ENCODE measurements around the gene BUD23. TPM values are rescaled to one million over a fixed set of nuclear protein-coding genes. Genes with fewer than 3 reads are reported as not detected.
"Not testable (repeated sequence)": the region's sequence is repeated elsewhere in the genome, so short reads cannot be mapped to it uniquely, and the experiment has no call there.

The BUD23 gene
- total and polyA plus RNA-seq, 2 experiments from 2014 or later, result 62.1 to 117 TPM

DNA sequence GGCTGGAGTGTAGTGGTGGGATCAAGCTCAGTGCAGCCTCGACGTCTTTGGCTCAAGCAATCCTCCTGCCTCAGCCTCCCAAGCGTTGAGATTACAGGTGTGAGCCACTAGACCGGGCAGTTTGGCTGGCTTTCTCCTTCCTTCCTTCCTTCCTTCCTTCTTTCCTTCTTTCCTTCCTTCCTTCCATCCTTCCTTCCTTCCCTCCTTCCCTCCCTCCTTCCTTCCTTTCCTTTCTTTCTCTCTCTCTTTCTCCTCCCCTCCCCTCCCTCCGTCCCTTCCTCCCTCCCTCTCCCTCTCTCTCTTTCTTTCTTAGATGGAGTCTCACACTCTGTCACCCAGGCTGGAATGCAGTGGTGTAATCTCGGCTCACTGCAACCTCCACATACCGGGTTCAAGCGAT lies 23.4 kb upstream of the BUD23 start (continued):
- TF ChIP-seq, protein P1, sequence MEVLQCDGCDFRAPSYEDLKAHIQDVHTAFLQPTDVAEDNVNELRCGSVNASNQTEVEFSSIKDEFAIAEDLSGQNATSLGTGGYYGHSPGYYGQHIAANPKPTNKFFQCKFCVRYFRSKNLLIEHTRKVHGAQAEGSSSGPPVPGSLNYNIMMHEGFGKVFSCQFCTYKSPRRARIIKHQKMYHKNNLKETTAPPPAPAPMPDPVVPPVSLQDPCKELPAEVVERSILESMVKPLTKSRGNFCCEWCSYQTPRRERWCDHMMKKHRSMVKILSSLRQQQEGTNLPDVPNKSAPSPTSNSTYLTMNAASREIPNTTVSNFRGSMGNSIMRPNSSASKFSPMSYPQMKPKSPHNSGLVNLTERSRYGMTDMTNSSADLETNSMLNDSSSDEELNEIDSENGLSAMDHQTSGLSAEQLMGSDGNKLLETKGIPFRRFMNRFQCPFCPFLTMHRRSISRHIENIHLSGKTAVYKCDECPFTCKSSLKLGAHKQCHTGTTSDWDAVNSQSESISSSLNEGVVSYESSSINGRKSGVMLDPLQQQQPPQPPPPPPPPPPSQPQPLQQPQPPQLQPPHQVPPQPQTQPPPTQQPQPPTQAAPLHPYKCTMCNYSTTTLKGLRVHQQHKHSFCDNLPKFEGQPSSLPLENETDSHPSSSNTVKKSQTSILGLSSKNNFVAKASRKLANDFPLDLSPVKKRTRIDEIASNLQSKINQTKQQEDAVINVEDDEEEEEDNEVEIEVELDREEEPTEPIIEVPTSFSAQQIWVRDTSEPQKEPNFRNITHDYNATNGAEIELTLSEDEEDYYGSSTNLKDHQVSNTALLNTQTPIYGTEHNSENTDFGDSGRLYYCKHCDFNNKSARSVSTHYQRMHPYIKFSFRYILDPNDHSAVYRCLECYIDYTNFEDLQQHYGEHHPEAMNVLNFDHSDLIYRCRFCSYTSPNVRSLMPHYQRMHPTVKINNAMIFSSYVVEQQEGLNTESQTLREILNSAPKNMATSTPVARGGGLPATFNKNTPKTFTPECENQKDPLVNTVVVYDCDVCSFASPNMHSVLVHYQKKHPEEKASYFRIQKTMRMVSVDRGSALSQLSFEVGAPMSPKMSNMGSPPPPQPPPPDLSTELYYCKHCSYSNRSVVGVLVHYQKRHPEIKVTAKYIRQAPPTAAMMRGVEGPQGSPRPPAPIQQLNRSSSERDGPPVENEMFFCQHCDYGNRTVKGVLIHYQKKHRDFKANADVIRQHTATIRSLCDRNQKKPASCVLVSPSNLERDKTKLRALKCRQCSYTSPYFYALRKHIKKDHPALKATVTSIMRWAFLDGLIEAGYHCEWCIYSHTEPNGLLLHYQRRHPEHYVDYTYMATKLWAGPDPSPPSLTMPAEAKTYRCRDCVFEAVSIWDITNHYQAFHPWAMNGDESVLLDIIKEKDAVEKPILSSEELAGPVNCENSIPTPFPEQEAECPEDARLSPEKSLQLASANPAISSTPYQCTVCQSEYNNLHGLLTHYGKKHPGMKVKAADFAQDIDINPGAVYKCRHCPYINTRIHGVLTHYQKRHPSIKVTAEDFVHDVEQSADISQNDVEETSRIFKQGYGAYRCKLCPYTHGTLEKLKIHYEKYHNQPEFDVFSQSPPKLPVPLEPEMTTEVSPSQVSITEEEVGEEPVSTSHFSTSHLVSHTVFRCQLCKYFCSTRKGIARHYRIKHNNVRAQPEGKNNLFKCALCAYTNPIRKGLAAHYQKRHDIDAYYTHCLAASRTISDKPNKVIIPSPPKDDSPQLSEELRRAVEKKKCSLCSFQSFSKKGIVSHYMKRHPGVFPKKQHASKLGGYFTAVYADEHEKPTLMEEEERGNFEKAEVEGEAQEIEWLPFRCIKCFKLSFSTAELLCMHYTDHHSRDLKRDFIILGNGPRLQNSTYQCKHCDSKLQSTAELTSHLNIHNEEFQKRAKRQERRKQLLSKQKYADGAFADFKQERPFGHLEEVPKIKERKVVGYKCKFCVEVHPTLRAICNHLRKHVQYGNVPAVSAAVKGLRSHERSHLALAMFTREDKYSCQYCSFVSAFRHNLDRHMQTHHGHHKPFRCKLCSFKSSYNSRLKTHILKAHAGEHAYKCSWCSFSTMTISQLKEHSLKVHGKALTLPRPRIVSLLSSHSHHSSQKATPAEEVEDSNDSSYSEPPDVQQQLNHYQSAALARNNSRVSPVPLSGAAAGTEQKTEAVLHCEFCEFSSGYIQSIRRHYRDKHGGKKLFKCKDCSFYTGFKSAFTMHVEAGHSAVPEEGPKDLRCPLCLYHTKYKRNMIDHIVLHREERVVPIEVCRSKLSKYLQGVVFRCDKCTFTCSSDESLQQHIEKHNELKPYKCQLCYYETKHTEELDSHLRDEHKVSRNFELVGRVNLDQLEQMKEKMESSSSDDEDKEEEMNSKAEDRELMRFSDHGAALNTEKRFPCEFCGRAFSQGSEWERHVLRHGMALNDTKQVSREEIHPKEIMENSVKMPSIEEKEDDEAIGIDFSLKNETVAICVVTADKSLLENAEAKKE (CRISPR knock-in tag; IDR thresholded peaks at IDR 0.05), result no peak
- TF ChIP-seq, protein P2, sequence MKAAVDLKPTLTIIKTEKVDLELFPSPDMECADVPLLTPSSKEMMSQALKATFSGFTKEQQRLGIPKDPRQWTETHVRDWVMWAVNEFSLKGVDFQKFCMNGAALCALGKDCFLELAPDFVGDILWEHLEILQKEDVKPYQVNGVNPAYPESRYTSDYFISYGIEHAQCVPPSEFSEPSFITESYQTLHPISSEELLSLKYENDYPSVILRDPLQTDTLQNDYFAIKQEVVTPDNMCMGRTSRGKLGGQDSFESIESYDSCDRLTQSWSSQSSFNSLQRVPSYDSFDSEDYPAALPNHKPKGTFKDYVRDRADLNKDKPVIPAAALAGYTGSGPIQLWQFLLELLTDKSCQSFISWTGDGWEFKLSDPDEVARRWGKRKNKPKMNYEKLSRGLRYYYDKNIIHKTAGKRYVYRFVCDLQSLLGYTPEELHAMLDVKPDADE (IDR thresholded peaks at IDR 0.05), result no peak

- H3K36me3 ChIP-seq (ENCODE audit: insufficient read depth); DNase-seq (ENCODE audit: low spot score); H2AFZ ChIP-seq; H3K4me1 ChIP-seq (ENCODE audit: insufficient read depth); H3K36me3 Mint-ChIP-seq (ENCODE audit: low read depth); H3K27me3 Mint-ChIP-seq (ENCODE audit: insufficient read depth, low read depth, poor library complexity); H3F3A ChIP-seq (replicated peaks; ENCODE audit: low read depth); H3K27ac Mint-ChIP-seq; H3K27me3 ChIP-seq (ENCODE audit: insufficient read depth); ATAC-seq; H3K9me2 ChIP-seq (ENCODE audit: insufficient read depth); H3K4me2 ChIP-seq; H4K20me1 ChIP-seq (replicated peaks; ENCODE audit: insufficient read depth); H3K4me3 ChIP-seq; H3K4me1 Mint-ChIP-seq; H3K4me3 Mint-ChIP-seq; H3K27ac ChIP-seq (ENCODE audit: low read depth); H3K79me2 ChIP-seq (replicated peaks; ENCODE audit: insufficient read depth): not testable (repeated sequence)
- H3K9me3 Mint-ChIP-seq, result peaks cover 13% of the 10 kb centered on the region; the same call in 2 of the 3 replicates
Observed at GRCh38 chr7:73660594-73660993, 22.8 kb upstream of the BUD23 start.

- no peaks in the 10 kb centered on the region for H3K9me2 ChIP-seq (ENCODE audit: insufficient read depth)
- H3K4me1 Mint-ChIP-seq, result peaks cover 6% of the 10 kb centered on the region; the same call in 2 of the 3 replicates
- no peak overlapping the region; the same call in 2 of the 3 replicates for H3K4me3 Mint-ChIP-seq
- H3K36me3 Mint-ChIP-seq (ENCODE audit: low read depth), result peaks cover 4% of the 10 kb centered on the region; the same call in 2 of the 3 replicates
- no peaks in the 10 kb centered on the region for H4K20me1 ChIP-seq (replicated peaks; ENCODE audit: insufficient read depth)
- peaks cover 11% of the 10 kb centered on the region for H3K27me3 Mint-ChIP-seq (ENCODE audit: insufficient read depth, low read depth, poor library complexity)
- H3K36me3 ChIP-seq (ENCODE audit: insufficient read depth), result no peaks in the 10 kb centered on the region
- no peak overlapping the region for H2AFZ ChIP-seq
- H3K9me3 Mint-ChIP-seq, result peaks cover 12% of the 10 kb centered on the region; the same call in 2 of the 3 replicates
- no peak overlapping the region for H3K4me3 ChIP-seq
- DNase-seq (ENCODE audit: low spot score) (no peak), ATAC-seq (no peak)
- H3K27me3 ChIP-seq (ENCODE audit: insufficient read depth), result peaks cover 2% of the 10 kb centered on the region; the same call in 1 of the 2 replicates
- H3K4me2 ChIP-seq, result no peak overlapping the region
- no peak overlapping the region for H3K27ac Mint-ChIP-seq
- H3K4me1 ChIP-seq (ENCODE audit: insufficient read depth), result no peaks in the 10 kb centered on the region; the same call in 1 of the 2 replicates
- no peak overlapping the region for H3K27ac ChIP-seq (ENCODE audit: low read depth)
- 0 out of 2 replicates have a peak, but pooled peaks cover 3% of the 10 kb centered on the region for H3F3A ChIP-seq (replicated peaks; ENCODE audit: low read depth)
- H3K79me2 ChIP-seq (replicated peaks; ENCODE audit: insufficient read depth), result no peaks in the 10 kb centered on the region
- TF ChIP-seq EZH2 (IDR thresholded peaks at IDR 0.05; ENCODE audit: low read depth, unreplicated experiment) (no peak), STAT1 (IDR thresholded peaks at IDR 0.05; ENCODE audit: unreplicated experiment) (no peak), NANOG (IDR thresholded peaks at IDR 0.05; ENCODE audit: borderline replicate concordance) (no peak)
- TF ChIP-seq, protein P3, sequence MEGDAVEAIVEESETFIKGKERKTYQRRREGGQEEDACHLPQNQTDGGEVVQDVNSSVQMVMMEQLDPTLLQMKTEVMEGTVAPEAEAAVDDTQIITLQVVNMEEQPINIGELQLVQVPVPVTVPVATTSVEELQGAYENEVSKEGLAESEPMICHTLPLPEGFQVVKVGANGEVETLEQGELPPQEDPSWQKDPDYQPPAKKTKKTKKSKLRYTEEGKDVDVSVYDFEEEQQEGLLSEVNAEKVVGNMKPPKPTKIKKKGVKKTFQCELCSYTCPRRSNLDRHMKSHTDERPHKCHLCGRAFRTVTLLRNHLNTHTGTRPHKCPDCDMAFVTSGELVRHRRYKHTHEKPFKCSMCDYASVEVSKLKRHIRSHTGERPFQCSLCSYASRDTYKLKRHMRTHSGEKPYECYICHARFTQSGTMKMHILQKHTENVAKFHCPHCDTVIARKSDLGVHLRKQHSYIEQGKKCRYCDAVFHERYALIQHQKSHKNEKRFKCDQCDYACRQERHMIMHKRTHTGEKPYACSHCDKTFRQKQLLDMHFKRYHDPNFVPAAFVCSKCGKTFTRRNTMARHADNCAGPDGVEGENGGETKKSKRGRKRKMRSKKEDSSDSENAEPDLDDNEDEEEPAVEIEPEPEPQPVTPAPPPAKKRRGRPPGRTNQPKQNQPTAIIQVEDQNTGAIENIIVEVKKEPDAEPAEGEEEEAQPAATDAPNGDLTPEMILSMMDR (conservative IDR thresholded peaks at IDR 0.05; ENCODE audit: low read depth in 2 of 2), result no peak
Observed at GRCh38 chr7:73663033-73663432, 20.4 kb upstream of the BUD23 start.

Data from GM23338 (cell line).